MV-4-11 (cell line): Measurements from ENCODE around the gene SEPTIN8.

Experiments
- DNase-seq: peaks from one replicate; lab custom pipeline; 2025; lab: John Stamatoyannopoulos, UW

Gene SEPTIN8, protein sequence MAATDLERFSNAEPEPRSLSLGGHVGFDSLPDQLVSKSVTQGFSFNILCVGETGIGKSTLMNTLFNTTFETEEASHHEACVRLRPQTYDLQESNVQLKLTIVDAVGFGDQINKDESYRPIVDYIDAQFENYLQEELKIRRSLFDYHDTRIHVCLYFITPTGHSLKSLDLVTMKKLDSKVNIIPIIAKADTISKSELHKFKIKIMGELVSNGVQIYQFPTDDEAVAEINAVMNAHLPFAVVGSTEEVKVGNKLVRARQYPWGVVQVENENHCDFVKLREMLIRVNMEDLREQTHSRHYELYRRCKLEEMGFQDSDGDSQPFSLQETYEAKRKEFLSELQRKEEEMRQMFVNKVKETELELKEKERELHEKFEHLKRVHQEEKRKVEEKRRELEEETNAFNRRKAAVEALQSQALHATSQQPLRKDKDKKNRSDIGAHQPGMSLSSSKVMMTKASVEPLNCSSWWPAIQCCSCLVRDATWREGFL

GRCh38 chr5:132777209-132778069, at the start of gene SEPTIN8:
TSS of gene SEPTIN8 (minus strand) at chr5:132777239. CDS start at chr5:132777137, 102 bp downstream.
- DNase-seq: peak; percentile 12

DNA sequence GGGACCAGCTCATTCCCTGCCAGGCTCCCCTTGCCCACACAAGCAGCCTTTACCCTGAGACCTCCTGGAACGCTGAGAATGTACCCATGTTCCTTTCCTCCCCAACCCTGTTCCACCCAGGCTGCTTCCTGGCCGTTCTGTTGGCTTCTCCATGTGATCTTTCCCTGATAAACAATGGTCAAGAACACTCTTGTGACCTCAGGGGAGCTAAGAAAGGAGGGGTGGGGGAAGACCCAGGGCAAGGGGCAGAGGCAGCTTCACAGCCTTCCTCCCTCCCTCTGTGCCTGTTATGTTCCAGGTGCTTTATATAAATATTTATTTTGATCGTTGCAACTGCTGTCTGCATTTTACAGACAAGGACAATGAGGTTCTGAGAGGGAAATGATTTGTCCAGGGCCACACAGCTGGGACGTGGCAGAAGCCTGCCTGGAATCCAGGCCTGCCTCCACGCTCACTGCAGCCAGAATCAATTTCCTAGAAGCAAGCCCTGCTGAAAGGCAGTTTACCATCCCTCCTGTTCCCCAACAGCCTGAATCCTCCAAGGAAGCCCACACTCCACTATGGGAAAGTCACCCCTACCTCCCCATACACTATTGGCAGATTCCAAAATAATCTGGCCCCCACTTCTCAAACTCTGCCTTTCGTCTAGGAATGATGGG, 49.5 kb upstream of the SEPTIN8 start:
- no peak for DNase-seq

DNA sequence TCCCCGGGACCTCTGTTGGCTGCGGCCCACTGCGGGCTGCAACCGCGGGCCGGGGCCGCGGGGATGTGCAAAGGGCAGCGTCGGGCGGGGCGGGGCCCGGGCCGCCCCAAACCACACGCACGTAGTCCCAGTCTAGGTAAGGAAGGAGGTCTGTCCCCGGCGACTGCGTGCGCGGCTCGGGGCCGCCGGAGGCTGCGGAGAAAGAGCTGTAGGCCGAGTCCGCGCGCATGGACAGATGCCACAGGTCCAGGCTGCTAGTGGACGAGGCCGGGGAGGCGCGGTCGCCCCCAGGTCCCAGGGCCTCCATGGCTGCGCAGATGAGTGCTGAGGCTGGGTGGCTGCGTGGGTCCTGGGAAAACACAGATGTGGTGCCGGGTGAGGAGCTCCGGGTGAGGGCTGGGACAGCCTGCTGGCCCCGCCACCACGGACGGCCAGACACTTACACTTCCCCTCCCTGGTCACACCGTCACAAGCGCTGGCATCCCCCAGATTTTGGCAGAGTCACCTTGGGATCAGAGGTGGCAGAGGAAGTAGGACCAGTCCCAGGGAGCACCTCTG, 48.9 kb upstream of the SEPTIN8 start:
- no peak for DNase-seq

DNA sequence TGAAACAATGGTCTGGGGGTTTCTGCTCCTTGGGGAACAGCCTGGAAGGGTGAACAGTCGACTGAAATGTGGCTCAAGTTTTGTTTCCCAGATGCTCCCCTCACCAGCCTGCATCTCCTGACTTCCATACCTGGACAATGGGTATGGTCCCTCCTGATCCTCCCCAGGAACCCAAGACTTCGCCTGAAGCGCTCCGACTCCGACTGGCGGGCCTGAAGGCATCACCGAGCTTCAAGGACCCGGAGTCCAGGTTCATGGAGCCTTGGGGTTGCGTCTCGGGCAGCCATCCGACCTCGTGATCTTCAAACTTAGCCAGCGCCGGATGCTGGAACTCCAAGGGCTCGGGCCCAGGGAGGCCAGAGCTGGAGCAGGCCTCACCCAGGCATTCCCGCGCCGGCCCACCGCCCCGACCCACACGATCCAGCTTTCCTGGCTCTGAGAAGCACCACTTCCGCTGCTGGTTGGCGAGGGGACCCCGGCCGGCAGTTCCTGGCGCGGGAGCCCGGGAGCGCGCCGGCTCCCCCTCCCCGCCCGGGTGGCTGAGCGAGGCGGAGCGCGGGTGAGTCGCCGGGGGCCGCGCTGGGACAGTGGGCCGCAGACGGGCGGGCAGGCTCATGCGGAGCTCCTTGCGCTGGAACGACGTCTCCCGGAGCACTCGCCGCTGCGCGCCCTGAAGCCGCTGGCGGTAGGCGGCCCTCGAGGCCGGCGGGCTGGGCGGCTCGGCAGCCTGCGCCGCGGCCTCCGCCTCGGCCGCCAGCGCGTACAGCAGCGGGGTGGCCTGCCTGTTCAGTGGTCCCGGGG, 48.2 kb upstream of the SEPTIN8 start:
- DNase-seq: no peak

DNA sequence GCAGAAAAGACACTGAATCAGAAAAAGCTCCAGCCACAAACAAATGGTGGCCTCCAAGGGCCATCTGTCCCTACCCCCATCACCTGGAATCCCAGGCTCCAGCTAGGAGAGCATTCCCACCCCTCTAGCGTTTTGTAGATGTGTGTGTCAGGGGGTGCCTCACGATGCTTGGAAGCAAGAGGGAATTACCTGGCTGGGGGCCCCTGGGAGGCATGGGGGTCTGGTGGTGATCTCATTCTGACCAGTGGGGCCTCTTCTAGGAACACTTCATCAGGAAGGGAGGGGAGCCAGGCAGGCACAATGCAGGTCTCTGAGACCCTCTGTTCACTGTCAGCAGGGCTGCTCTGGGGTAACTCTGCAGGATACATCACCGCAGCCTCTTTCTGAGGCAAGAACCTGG, 47.4 kb upstream of the SEPTIN8 start:
- no peak for DNase-seq

GRCh38 chr5:132823481-132824050, 46.5 kb upstream of the SEPTIN8 start:
- DNase-seq: no peak

- DNase-seq: no peak
Measured at GRCh38 chr5:132822650-132823480, 45.8 kb upstream of the SEPTIN8 start.

- DNase-seq: peak; percentile 32
Measured at GRCh38 chr5:132821791-132822190, 44.8 kb upstream of the SEPTIN8 start.

- DNase-seq: no peak
Measured at GRCh38 chr5:132821350-132821749, 44.3 kb upstream of the SEPTIN8 start.

GRCh38 chr5:132820162-132820754, 43.2 kb upstream of the SEPTIN8 start:
- DNase-seq: peak; percentile 79

DNA sequence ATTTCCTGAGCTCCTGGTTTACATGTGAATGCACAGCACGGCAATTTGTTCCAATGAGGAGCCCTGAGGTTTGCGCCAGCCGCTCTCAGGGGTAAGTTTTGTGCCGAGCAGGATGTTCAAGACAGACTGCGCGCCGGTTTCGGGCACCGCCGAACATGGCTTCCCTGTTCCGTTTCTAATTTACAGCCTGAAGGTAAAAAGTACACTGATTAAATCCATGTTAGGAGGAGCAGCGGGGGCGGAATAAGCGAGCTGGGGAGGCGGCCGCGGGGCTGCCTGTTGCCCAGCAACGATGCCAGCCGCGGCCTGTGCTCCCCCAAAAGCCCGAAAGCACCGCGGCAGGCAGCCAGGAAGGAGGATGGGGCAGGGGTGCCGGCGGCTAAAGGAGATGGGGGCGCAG, 42.4 kb upstream of the SEPTIN8 start:
- no peak for DNase-seq

DNA sequence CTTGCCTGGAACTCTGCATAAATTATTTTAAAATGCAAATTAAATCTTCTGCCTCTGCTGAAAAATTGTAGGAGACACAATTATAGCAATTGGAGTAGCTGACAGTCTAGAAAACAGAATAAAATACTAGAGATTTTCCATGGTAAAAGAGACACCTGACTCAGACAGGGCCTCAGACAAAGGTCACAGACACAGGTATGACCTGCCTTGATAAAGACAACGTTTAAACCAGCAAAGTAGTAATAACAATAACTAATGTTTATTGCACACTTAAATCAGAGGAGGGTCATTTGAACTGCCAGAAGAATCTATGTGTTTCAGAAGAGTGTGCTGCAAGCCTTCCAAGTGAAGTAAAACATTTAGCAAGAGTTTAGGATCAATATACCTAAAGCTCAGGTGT, 40.0 kb upstream of the SEPTIN8 start:
- no peak for DNase-seq

DNA sequence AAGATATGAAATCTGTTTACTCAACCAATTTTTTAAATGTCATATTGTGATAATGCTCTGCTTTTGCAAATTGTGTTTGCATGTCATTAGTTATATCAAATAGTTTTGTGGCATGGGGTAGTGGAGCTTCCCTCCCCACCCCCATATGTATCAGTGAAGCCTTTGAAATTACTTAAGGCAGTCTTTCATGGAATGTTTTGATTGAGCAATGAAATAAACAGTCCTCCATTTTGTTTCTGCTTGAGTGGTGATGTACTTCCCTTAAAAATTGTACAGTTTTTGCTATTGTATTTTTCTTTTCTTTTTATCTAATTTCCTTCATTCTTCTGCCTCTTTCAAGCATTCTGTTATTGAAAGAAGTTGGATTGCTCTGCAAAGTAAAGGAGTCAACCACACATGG, 39.5 kb upstream of the SEPTIN8 start:
- DNase-seq: no peak

- no peak for DNase-seq
Measured at GRCh38 chr5:132816083-132816482, 39.0 kb upstream of the SEPTIN8 start.

GRCh38 chr5:132815454-132815853, 38.4 kb upstream of the SEPTIN8 start:
- DNase-seq: no peak

GRCh38 chr5:132814503-132815294, 37.7 kb upstream of the SEPTIN8 start:
- DNase-seq: no peak

GRCh38 chr5:132813599-132814502, 36.8 kb upstream of the SEPTIN8 start:
- DNase-seq: no peak
